Measurements from ENCODE around the gene PMPCA. TPM values are rescaled to one million over a fixed set of nuclear protein-coding genes. Genes with fewer than 3 reads are reported as not detected.

PMPCA gene
- total RNA-seq, 1 experiment from 2014 or later: 116 TPM

- Histone ChIP-seq H3K27ac (ENCODE audit: low read depth, low read length) (no peak overlapping the region), H3K4me3 (replicated peaks in 1 of 2; ENCODE audit: low read depth in 1 of 2, low read length in 2 of 2) (no peak overlapping the region), H3K4me1 (ENCODE audit: control insufficient read depth in 1 of 2, insufficient read depth in 2 of 2, low read length in 2 of 2) (no peaks in the 10 kb centered on the region), H3K36me3 (ENCODE audit: control insufficient read depth in 1 of 2, insufficient read depth in 2 of 2, low read length in 2 of 2) (peaks cover 10 to 14% of the 10 kb centered on the region in 2 experiments; a peak in 3 of 4 replicates), H3K79me2 (ENCODE audit: insufficient read depth, low read length) (no peaks in the 10 kb centered on the region), H2AFZ (ENCODE audit: low read depth, low read length, poor library complexity, severe bottlenecking) (no peak overlapping the region), H3K9me2 (ENCODE audit: insufficient read depth) (no peaks in the 10 kb centered on the region), H3K4me2 (ENCODE audit: low read length) (no peak overlapping the region), H4K20me1 (ENCODE audit: insufficient read depth) (no peaks in the 10 kb centered on the region), H3K27me3 (ENCODE audit: insufficient read depth, low read length) (no peaks in the 10 kb centered on the region), H3K9me3 (ENCODE audit: control insufficient read depth in 1 of 2, insufficient read depth in 1 of 2, low read depth in 1 of 2, low read length in 2 of 2) (no peaks in the 10 kb centered on the region), H3K9ac (ENCODE audit: low read length) (no peak overlapping the region)
- RAD21 ChIA-PET (ENCODE audit: low non-redundant PET in 1 of 2, low total read pairs in 2 of 2, uncharacterized antibody in 2 of 2, unreplicated experiment in 2 of 2): no interaction called here
- POLR2A ChIA-PET: no interaction called here
- intact Hi-C loops (cut with micrococcal nuclease): no loop called here
- CTCF ChIA-PET: no interaction called here
- DNase-seq (ENCODE audit: low read depth, low spot score) (no peak), ATAC-seq (no peak)
- BruUV-seq (replicated peaks): no TSS peak
- TF ChIP-seq JUND (IDR thresholded peaks at IDR 0.05) (no peak), CTCF (IDR thresholded peaks at IDR 0.05 in 2 of 3, conservative IDR thresholded peaks at IDR 0.05 in 1 of 3; ENCODE audit: borderline replicate concordance in 1 of 3, insufficient read depth in 1 of 3, low read depth in 2 of 3, low read length in 2 of 3) (no peak), TCF7L2 (IDR thresholded peaks at IDR 0.05; ENCODE audit: borderline replicate concordance, extremely low read depth, insufficient read depth, insufficient read length) (no peak), REST (IDR thresholded peaks at IDR 0.05; ENCODE audit: low read depth) (no peak), ELF1 (IDR thresholded peaks at IDR 0.05; ENCODE audit: borderline replicate concordance, low read depth) (no peak), CEBPB (IDR thresholded peaks at IDR 0.05; ENCODE audit: low read depth) (no peak), SP1 (IDR thresholded peaks at IDR 0.05; ENCODE audit: low read depth) (no peak), YY1 (IDR thresholded peaks at IDR 0.05; ENCODE audit: extremely low read depth, insufficient replicate concordance, low read depth, low read length) (no peak), ATF3 (IDR thresholded peaks at IDR 0.05) (no peak), RAD21 (IDR thresholded peaks at IDR 0.05; ENCODE audit: low read depth) (no peak), SRF (IDR thresholded peaks at IDR 0.05; ENCODE audit: low read depth) (no peak), EGR1 (IDR thresholded peaks at IDR 0.05; ENCODE audit: low read depth) (no peak), EZH2phosphoT487 (IDR thresholded peaks at IDR 0.05; ENCODE audit: borderline replicate concordance) (no peak), CBX3 (IDR thresholded peaks at IDR 0.05; ENCODE audit: low read depth) (no peak), POLR2A (IDR thresholded peaks at IDR 0.05; ENCODE audit: borderline replicate concordance, extremely low read depth, insufficient read depth, insufficient read length) (no peak), POLR2AphosphoS5 (IDR thresholded peaks at IDR 0.05; ENCODE audit: low read depth, low read length) (no peak), MAX (IDR thresholded peaks at IDR 0.05) (no peak), ZFX (IDR thresholded peaks at IDR 0.05) (no peak), SIN3A (IDR thresholded peaks at IDR 0.05; ENCODE audit: low read depth) (no peak), FOSL1 (IDR thresholded peaks at IDR 0.05; ENCODE audit: low read depth) (no peak)
Observed at GRCh38 chr9:136379401-136379800, 31.1 kb upstream of the PMPCA start.
